GM13977 (cell line): ENCODE data around the gene TOMM20L.

Source experiments
- DNase-seq: peaks from one replicate; pipeline ENCODE4 v3.0.0; 2012; ENCODE audit warnings: low spot score
- CTCF ChIP-seq: IDR thresholded peaks from 2 replicates; pipeline ENCODE4 v1.5.1; 2012; ENCODE audit warnings: mild to moderate bottlenecking, control low read depth; ENCODE audit not compliant: insufficient read depth; ENCODE audit errors: extremely low read depth, missing control alignments
- in situ Hi-C: fragments of 300-500 bp; cut with MboI; formaldehyde crosslinking; loops from one replicate; pipeline ENCODE4 v1.12.0; 2022; ENCODE audit warnings: low sequenced_read_pairs, low pct_unique_long_range_greater_than_20kb, mixed read lengths, inconsistent platforms; ENCODE audit not compliant: unreplicated experiment

The TOMM20L gene

GRCh38 chr14:58426670-58427280 is 31.0 kb downstream of the TOMM20L start:
- peak; percentile 55 for DNase-seq
- in situ Hi-C loops: no loop called here
- no peak for TF ChIP-seq CTCF

GRCh38 chr14:58427281-58428117 is 31.8 kb downstream of the TOMM20L start, which contains the start of the genes KIAA0586 and TIMM9:
TSS of gene KIAA0586 (plus strand) at chr14:58427719. CDS start at chr14:58428265, 546 bp downstream.
TSS of gene TIMM9 (minus strand) at chr14:58427531. CDS start at chr14:58411945, 15,586 bp downstream.
- no peak for TF ChIP-seq CTCF
- peak; percentile 89 for DNase-seq
- in situ Hi-C loops: no loop called here

GRCh38 chr14:58428118-58428683 is 32.5 kb downstream of the TOMM20L start:
- DNase-seq: no peak
- no peak for TF ChIP-seq CTCF
- in situ Hi-C loops: no loop called here

GRCh38 chr14:58430156-58430555 is 34.4 kb downstream of the TOMM20L start:
- TF ChIP-seq CTCF: no peak
- in situ Hi-C loops: no loop called here
- DNase-seq: no peak

- DNase-seq: no peak
- no peak for TF ChIP-seq CTCF
- in situ Hi-C loops: no loop called here
Measured at GRCh38 chr14:58439476-58439875, 43.7 kb downstream of the TOMM20L start.

- TF ChIP-seq CTCF: no peak
- DNase-seq: no peak
- in situ Hi-C loops: no loop called here
Measured at GRCh38 chr14:58444627-58445026, 48.9 kb downstream of the TOMM20L start.
